Esophagus muscularis mucosa (tissue), 4 donors: ENCODE data around the gene UBAC2. TPM values are rescaled to one million over a fixed set of nuclear protein-coding genes. Genes with fewer than 3 reads are reported as not detected.

Experiments
- DNase-seq: peaks from one replicate; pipeline ENCODE4 v3.0.0-alpha.2; 2017; ENCODE audit errors: extremely low spot score
- H3K27ac ChIP-seq, 4 donors: fragments of 200-600 bp; sonication (generic); replicated peaks in 1 of 4; 1 replicate in 3 of 4; 2 replicates in 1 of 4; pipeline ENCODE4 v1.5.1; 2016 to 2019; ENCODE audit warnings: mild to moderate bottlenecking in 1 of 4
- H3K27me3 ChIP-seq, 4 donors: fragments of 200-600 bp; sonication (generic); one replicate each; pipeline versions ENCODE4 v1.5.1 to v1.6.0; 2016 to 2019
- H3K36me3 ChIP-seq, 4 donors: fragments of 200-600 bp; sonication (generic); one replicate each; pipeline ENCODE4 v1.5.1; 2016 to 2019
- H3K4me1 ChIP-seq, 4 donors: fragments of 200-600 bp; sonication (generic); one replicate each; pipeline ENCODE4 v1.5.1; 2016 to 2019
- H3K4me3 ChIP-seq, 4 donors: fragments of 200-600 bp; sonication (generic); 1 replicate in 2 of 4; 2 replicates in 2 of 4; pipeline ENCODE4 v1.5.1; 2016 to 2019; ENCODE audit warnings: mild to moderate bottlenecking in 4 of 4, moderate library complexity in 1 of 4
- H3K9me3 ChIP-seq, 4 donors: fragments of 200-600 bp; sonication (generic); 1 replicate in 3 of 4; 2 replicates in 1 of 4; pipeline ENCODE4 v1.5.1; 2016 to 2019
- CTCF ChIP-seq, 3 experiments: fragments of 200-600 bp in 2 of 3; fragments of 450-650 bp in 1 of 3; sonication (generic) in 2 of 3; IDR thresholded peaks; one replicate each; pipeline ENCODE4 v1.5.1; 2017 to 2019; ENCODE audit warnings: antibody characterized with exemption in 3 of 3, mild to moderate bottlenecking in 2 of 3, moderate library complexity in 1 of 3
- EP300 ChIP-seq: sonication (generic); formaldehyde crosslinking; IDR thresholded peaks from one replicate; pipeline ENCODE4 v1.6.1; 2017; ENCODE audit warnings: antibody characterized with exemption
- POLR2A ChIP-seq: fragments of 450-650 bp; IDR thresholded peaks from one replicate; pipeline ENCODE4 v1.6.1; 2017; ENCODE audit warnings: antibody characterized with exemption, moderate library complexity, mild to moderate bottlenecking, low read depth
- POLR2AphosphoS5 ChIP-seq, 2 donors: sonication (generic); formaldehyde crosslinking; IDR thresholded peaks; one replicate each; pipeline ENCODE4 v1.6.1; 2017; ENCODE audit warnings: antibody characterized with exemption in 2 of 2
- WGBS: methylation state at CpG from one replicate; pipeline ENCODE4 v1.1.5; 2018; 5-methylcytosine and 5-hydroxymethylcytosine counted together
- intact Hi-C: fragments of 100-400 bp; cut with DNase I; formaldehyde crosslinking; loops from one replicate; pipeline ENCODE4 v1.15.1; 2023
- total RNA-seq, 4 donors: library from RNA; depleted of rRNA; stranded (reverse); fragments of >200 nt; gene quantifications; one replicate each; pipeline versions ENCODE4 v1.1.0 to v1.2.1, GENCODE V29; 2016

UBAC2 gene
- total RNA-seq, 4 donors from 2014 or later = 42.6 to 62.1 (median 50.9) TPM

GRCh38 chr13:99305566-99305965 lies 104.9 kb downstream of the UBAC2 start:
- Histone ChIP-seq H3K4me1 (peaks cover 6 to 84% (median 81%) of the 10 kb centered on the region in 4 donors), H3K27me3 (no peaks in the 10 kb centered on the region), H3K9me3 (no peaks in the 10 kb centered on the region), H3K36me3 (no peaks in the 10 kb centered on the region), H3K4me3 (peak overlapping the region; percentile 35 to 54 (median 52)), H3K27ac (peak overlapping the region; percentile 59 to 76 (median 70))
- no peak for DNase-seq
- no peak for TF ChIP-seq POLR2A
- no peak for TF ChIP-seq POLR2AphosphoS5 (IDR thresholded peaks at IDR 0.05)
- no peak for TF ChIP-seq CTCF (IDR thresholded peaks at IDR 0.05)
- no peak for TF ChIP-seq EP300
- WGBS = 89% methylated on average over 8 of the region's 8 CpGs
- intact Hi-C loops = no loop called here

- TF ChIP-seq CTCF (IDR thresholded peaks at IDR 0.05) (no peak), POLR2A (peak; percentile 29), EP300 (no peak), POLR2AphosphoS5 (IDR thresholded peaks at IDR 0.05) (peak; percentile 67 to 83)
- no peak for DNase-seq
- Histone ChIP-seq H3K9me3 (no peaks in the 10 kb centered on the region), H3K4me1 (peaks cover 6 to 77% (median 75%) of the 10 kb centered on the region in 4 donors), H3K27me3 (no peaks in the 10 kb centered on the region), H3K27ac (peak within 1 kb of the TSS; percentile 59 to 76 (median 70)), H3K36me3 (no peaks in the 10 kb centered on the region), H3K4me3 (peak within 1 kb of the TSS; percentile 35 to 54 (median 52))
- intact Hi-C loops = no loop called here
- 19% methylated on average over 4 of the region's 4 CpGs for WGBS
These were observed 106.6 kb downstream of the UBAC2 start, which contains the start of gene GPR183 for GRCh38 chr13:99307247-99307646. GPR183 (minus strand) TSS chr13:99307399; CDS start chr13:99296145, 11,254 bp downstream.

- WGBS = 26% methylated on average over 6 of the region's 6 CpGs
- peak overlapping the region; percentile 59 to 76 (median 70) for H3K27ac ChIP-seq
- no peaks in the 10 kb centered on the region for H3K9me3 ChIP-seq
- H3K27me3 ChIP-seq = no peaks in the 10 kb centered on the region
- no peak for TF ChIP-seq EP300
- TF ChIP-seq POLR2A = no peak
- TF ChIP-seq CTCF (IDR thresholded peaks at IDR 0.05) = no peak
- no peak for TF ChIP-seq POLR2AphosphoS5 (IDR thresholded peaks at IDR 0.05)
- H3K4me1 ChIP-seq = peaks cover 7 to 76% (median 70%) of the 10 kb centered on the region in 4 donors
- DNase-seq = no peak
- intact Hi-C loops = no loop called here
- peak overlapping the region in 3 of 4 donors; percentile 35 to 54 (median 53) for H3K4me3 ChIP-seq
- no peaks in the 10 kb centered on the region for H3K36me3 ChIP-seq
These were observed 107.1 kb downstream of the UBAC2 start for GRCh38 chr13:99307648-99308339.

GRCh38 chr13:99308471-99309087 lies 107.9 kb downstream of the UBAC2 start:
- H3K4me1 ChIP-seq = peaks cover 15 to 82% (median 65%) of the 10 kb centered on the region in 4 donors
- H3K36me3 ChIP-seq = no peaks in the 10 kb centered on the region
- intact Hi-C loops = no loop called here
- H3K9me3 ChIP-seq = no peaks in the 10 kb centered on the region
- DNase-seq = no peak
- WGBS = 44% methylated on average over 3 of the region's 3 CpGs
- no peak for TF ChIP-seq CTCF (IDR thresholded peaks at IDR 0.05)
- no peak for TF ChIP-seq POLR2AphosphoS5 (IDR thresholded peaks at IDR 0.05)
- TF ChIP-seq POLR2A = no peak
- no peak for TF ChIP-seq EP300
- H3K27ac ChIP-seq = peak overlapping the region; percentile 59 to 76 (median 70)
- H3K4me3 ChIP-seq = no peak overlapping the region
- no peaks in the 10 kb centered on the region for H3K27me3 ChIP-seq
